Measurements from ENCODE around the gene ELOVL1. TPM values are rescaled to one million over a fixed set of nuclear protein-coding genes. Genes with fewer than 3 reads are reported as not detected.

Gene ELOVL1
- total and polyA plus RNA-seq, 2 experiments from 2014 or later, result 16.7 to 23.3 TPM

GRCh38 chr1:43363283-43363934, 4.4 kb downstream of the ELOVL1 start:
- Histone ChIP-seq H3K27ac (ENCODE audit: low read depth) (peak overlapping the region; percentile 63; the same call in 1 of the 2 replicates), H3K36me3 (ENCODE audit: insufficient read depth) (peaks cover 34% of the 10 kb centered on the region)

GRCh38 chr1:43360616-43361015, 7.2 kb downstream of the ELOVL1 start:
- peaks cover 30% of the 10 kb centered on the region for H3F3A ChIP-seq (replicated peaks; ENCODE audit: low read depth)
- H3K27ac Mint-ChIP-seq, result no peak overlapping the region
- peak overlapping the region; percentile 92 for H3K4me2 ChIP-seq
- H3K79me2 ChIP-seq (replicated peaks; ENCODE audit: insufficient read depth), result peaks cover 37% of the 10 kb centered on the region
- peaks cover 33% of the 10 kb centered on the region for H3K4me1 Mint-ChIP-seq
- peaks cover 17% of the 10 kb centered on the region for H3K27me3 Mint-ChIP-seq (ENCODE audit: insufficient read depth, low read depth, poor library complexity)
- H3K36me3 ChIP-seq (ENCODE audit: insufficient read depth), result peaks cover 34% of the 10 kb centered on the region
- H2AFZ ChIP-seq, result no peak overlapping the region
- peak overlapping the region; percentile 95 for H3K4me3 Mint-ChIP-seq
- no peaks in the 10 kb centered on the region for H3K9me2 ChIP-seq (ENCODE audit: insufficient read depth)
- peaks cover 59% of the 10 kb centered on the region for H3K36me3 Mint-ChIP-seq (ENCODE audit: low read depth)
- peaks cover 19% of the 10 kb centered on the region for H3K4me1 ChIP-seq (ENCODE audit: insufficient read depth)
- no peak for TF ChIP-seq ETS1 (IDR thresholded peaks at IDR 0.05)
- no peak for TF ChIP-seq JUNB (IDR thresholded peaks at IDR 0.05; ENCODE audit: unreplicated experiment)
- no peak for TF ChIP-seq ZNF331 (CRISPR knock-in tag; IDR thresholded peaks at IDR 0.05; ENCODE audit: low read depth)
- TF ChIP-seq ZNF114 (CRISPR knock-in tag; IDR thresholded peaks at IDR 0.05), result no peak
- no peak for TF ChIP-seq STAT1 (IDR thresholded peaks at IDR 0.05; ENCODE audit: unreplicated experiment)
- no peak for TF ChIP-seq CREB1 (CRISPR knock-in tag; IDR thresholded peaks at IDR 0.05; ENCODE audit: low read depth)
- TF ChIP-seq REST (IDR thresholded peaks at IDR 0.05; ENCODE audit: unreplicated experiment), result no peak
- peak overlapping the region; percentile 91 for H3K4me3 ChIP-seq
- H4K20me1 ChIP-seq (replicated peaks; ENCODE audit: insufficient read depth), result peaks cover 30% of the 10 kb centered on the region
- DNase-seq (ENCODE audit: low spot score), result no peak
- H3K9me3 Mint-ChIP-seq, result no peaks in the 10 kb centered on the region; the same call in 2 of the 3 replicates
- no peak for ATAC-seq
- H3K27me3 ChIP-seq (ENCODE audit: insufficient read depth), result no peaks in the 10 kb centered on the region
- no peak overlapping the region for H3K27ac ChIP-seq (ENCODE audit: low read depth)

More at GRCh38 chr1:43363283-43363934, 4.4 kb downstream of the ELOVL1 start:
- H2AFZ ChIP-seq, result no peak overlapping the region
- no peaks in the 10 kb centered on the region for H3K9me2 ChIP-seq (ENCODE audit: insufficient read depth)
- H4K20me1 ChIP-seq (replicated peaks; ENCODE audit: insufficient read depth), result peaks cover 30% of the 10 kb centered on the region
- no peaks in the 10 kb centered on the region for H3K27me3 ChIP-seq (ENCODE audit: insufficient read depth)
- peaks cover 33% of the 10 kb centered on the region for H3K79me2 ChIP-seq (replicated peaks; ENCODE audit: insufficient read depth)
- peaks cover 36% of the 10 kb centered on the region for H3F3A ChIP-seq (replicated peaks; ENCODE audit: low read depth)
- Mint-ChIP-seq H3K4me1 (peaks cover 38% of the 10 kb centered on the region), H3K9me3 (no peaks in the 10 kb centered on the region; the same call in 2 of the 3 replicates), H3K27me3 (ENCODE audit: insufficient read depth, low read depth, poor library complexity) (peaks cover 14% of the 10 kb centered on the region), H3K27ac (peak overlapping the region; percentile 34; the same call in 1 of the 2 replicates), H3K4me3 (no peak overlapping the region), H3K36me3 (ENCODE audit: low read depth) (peaks cover 56% of the 10 kb centered on the region)
- H3K4me2 ChIP-seq, result no peak overlapping the region
- TF ChIP-seq POLR2AphosphoS5 (IDR thresholded peaks at IDR 0.05; ENCODE audit: low read depth) (peak; percentile 68; the same call in 1 of the 2 replicates), ZNF114 (CRISPR knock-in tag; IDR thresholded peaks at IDR 0.05) (no peak)
- peaks cover 25% of the 10 kb centered on the region for H3K4me1 ChIP-seq (ENCODE audit: insufficient read depth)
- no peak for DNase-seq (ENCODE audit: low spot score)
- no peak for ATAC-seq
- H3K4me3 ChIP-seq, result no peak overlapping the region

All from GM23338 (cell line).